A673 (cell line): Measurements from ENCODE around the gene RUNX2.

Experiments used
- CTCF ChIP-seq: fragments of 300-800, 200-600 bp; sonication (generic); conservative IDR thresholded peaks from 2 replicates; pipeline ENCODE4 v1.5.1; 2017; ENCODE audit warnings: low read depth, mild to moderate bottlenecking, antibody characterized with exemption, low read length, moderate library complexity, mixed read lengths
- EZH2 ChIP-seq: fragments of 200-600 bp; sonication (generic); IDR thresholded peaks from 2 replicates; pipeline ENCODE4 v1.6.1; 2017; ENCODE audit warnings: borderline replicate concordance, low read depth, mild to moderate bottlenecking, mixed read lengths, antibody characterized with exemption, low read length; ENCODE audit not compliant: poor library complexity, severe bottlenecking

GRCh38 chr6:45651301-45651700 lies 323.2 kb downstream of the RUNX2 start:
- no peak for TF ChIP-seq CTCF
- no peak for TF ChIP-seq EZH2
